Cardiac muscle cell (in vitro differentiated cells and primary cell): ENCODE data around the gene ADGRF1. TPM values are rescaled to one million over a fixed set of nuclear protein-coding genes. Genes with fewer than 3 reads are reported as not detected.
A peak's percentile ranks its signal among the peaks of the same experiment; 100 is the strongest.

ENCODE experiments used
- DNase-seq, 2 donors: peaks; one replicate each; pipeline versions ENCODE4 v3.0.0 to v3.0.0-alpha.2; 2010 to 2017; ENCODE audit warnings: low read depth in 1 of 2, low spot score in 1 of 2
- H3K27ac ChIP-seq: fragments of 200-600 bp; sonication (generic); 2 replicates; pipeline ENCODE4 v1.5.1; 2016
- H3K27me3 ChIP-seq: fragments of 200-600 bp; sonication (generic); 2 replicates; pipeline ENCODE4 v1.6.0; 2016; ENCODE audit warnings: control low read depth
- H3K36me3 ChIP-seq: fragments of 200-600 bp; sonication (generic); 2 replicates; pipeline ENCODE4 v1.5.1; 2016; ENCODE audit warnings: control low read depth
- H3K4me1 ChIP-seq: fragments of 200-600 bp; sonication (generic); 2 replicates; pipeline ENCODE4 v1.8.1; 2017; ENCODE audit warnings: low read depth, mild to moderate bottlenecking, mixed run types
- H3K4me3 ChIP-seq: fragments of 200-600 bp; sonication (generic); 2 replicates; pipeline ENCODE4 v1.5.1; 2016; ENCODE audit warnings: mild to moderate bottlenecking
- H3K9me3 ChIP-seq: fragments of 200-600 bp; sonication (generic); 2 replicates; pipeline ENCODE4 v1.5.1; 2017; ENCODE audit warnings: low read depth, mild to moderate bottlenecking, control low read depth
- CTCF ChIP-seq: IDR thresholded peaks from 2 replicates; pipeline ENCODE4 v1.5.1; 2012; ENCODE audit warnings: low read depth, mild to moderate bottlenecking, low read length
- polyA plus RNA-seq: library from polyadenylated mRNA; unstranded; fragments of >200 nt; fragmentation: Nextera tagmentation; extraction: Ambion mirVana; gene quantifications from 2 replicates; pipeline ENCODE4 v1.2.1, GENCODE V29; 2016
- total RNA-seq: library from RNA; depleted of rRNA; stranded (reverse); fragments of >200 nt; gene quantifications from 2 replicates; pipeline ENCODE4 v1.2.3, GENCODE V29; 2016

Gene ADGRF1
- total and polyA plus RNA-seq, 2 experiments from 2014 or later = not detected

- no peaks in the 10 kb centered on the region for H3K36me3 ChIP-seq
- H3K4me3 ChIP-seq = no peak overlapping the region
- no peak overlapping the region for H3K27ac ChIP-seq
- no peaks in the 10 kb centered on the region for H3K9me3 ChIP-seq
- H3K4me1 ChIP-seq = peaks cover 18% of the 10 kb centered on the region
- no peak for TF ChIP-seq CTCF
- DNase-seq = no peak
- no peaks in the 10 kb centered on the region for H3K27me3 ChIP-seq
These were observed 38.0 kb upstream of the ADGRF1 start for GRCh38 chr6:47080083-47080596.

GRCh38 chr6:47079638-47080037 is 37.5 kb upstream of the ADGRF1 start:
- Histone ChIP-seq H3K27ac (no peak overlapping the region), H3K27me3 (no peaks in the 10 kb centered on the region), H3K9me3 (no peaks in the 10 kb centered on the region), H3K36me3 (no peaks in the 10 kb centered on the region), H3K4me3 (no peak overlapping the region), H3K4me1 (peaks cover 14% of the 10 kb centered on the region)
- peak; percentile 25 for TF ChIP-seq CTCF
- no peak for DNase-seq

GRCh38 chr6:47078991-47079390 is 36.9 kb upstream of the ADGRF1 start:
- no peak for TF ChIP-seq CTCF
- H3K27ac ChIP-seq = no peak overlapping the region
- H3K36me3 ChIP-seq = no peaks in the 10 kb centered on the region
- peaks cover 7% of the 10 kb centered on the region for H3K4me1 ChIP-seq
- H3K4me3 ChIP-seq = no peak overlapping the region
- no peaks in the 10 kb centered on the region for H3K27me3 ChIP-seq
- no peak for DNase-seq
- H3K9me3 ChIP-seq = no peaks in the 10 kb centered on the region

GRCh38 chr6:47076422-47077344 is 34.6 kb upstream of the ADGRF1 start:
- peak in 1 of 2 donors; percentile 35 for DNase-seq
- H3K36me3 ChIP-seq = no peaks in the 10 kb centered on the region
- H3K4me3 ChIP-seq = no peak overlapping the region
- H3K27ac ChIP-seq = no peak overlapping the region
- no peaks in the 10 kb centered on the region for H3K4me1 ChIP-seq
- no peaks in the 10 kb centered on the region for H3K27me3 ChIP-seq
- no peak for TF ChIP-seq CTCF
- H3K9me3 ChIP-seq = no peaks in the 10 kb centered on the region

- Histone ChIP-seq H3K27me3 (no peaks in the 10 kb centered on the region), H3K4me3 (no peak overlapping the region), H3K9me3 (no peaks in the 10 kb centered on the region), H3K4me1 (no peaks in the 10 kb centered on the region), H3K36me3 (no peaks in the 10 kb centered on the region), H3K27ac (no peak overlapping the region)
- DNase-seq = no peak
- TF ChIP-seq CTCF = no peak
These were observed 33.7 kb upstream of the ADGRF1 start for GRCh38 chr6:47075741-47076421.
